ENCODE results near the gene TRAF3.
"Not testable (repeated sequence)": the region's sequence is repeated elsewhere in the genome, so short reads cannot be mapped to it uniquely, and the experiment has no call there.

TRAF3 gene

DNA sequence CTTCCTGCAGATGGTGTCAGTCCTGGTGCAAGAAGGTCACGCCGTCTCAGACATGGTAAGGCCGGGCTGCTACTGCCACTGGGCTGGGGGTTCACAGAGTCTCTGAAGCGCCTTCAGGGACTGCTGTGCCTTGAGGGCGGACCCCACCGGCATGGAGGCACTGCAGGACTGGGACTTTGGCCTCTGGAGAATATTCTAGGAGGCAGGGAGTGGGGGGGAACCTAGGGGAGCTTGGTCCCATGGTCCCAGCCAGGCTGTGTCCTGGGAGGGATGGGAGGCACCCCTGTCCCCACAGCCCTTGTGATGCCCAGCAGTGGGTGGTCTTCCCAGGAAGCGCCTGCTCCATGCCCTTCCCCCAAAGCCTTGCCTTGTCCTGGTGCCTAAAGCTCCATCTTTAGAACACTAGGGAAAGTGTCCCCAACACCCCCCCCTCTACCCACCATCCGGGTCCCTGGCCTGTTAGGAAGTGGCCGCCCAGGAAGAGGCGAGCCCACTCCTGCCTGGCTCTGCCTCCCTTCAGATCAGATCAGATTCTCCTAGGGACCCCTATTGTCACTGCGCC is 146.8 kb downstream of the TRAF3 start:
- DNase-seq (ENCODE audit: low read depth) = no peak

DNA sequence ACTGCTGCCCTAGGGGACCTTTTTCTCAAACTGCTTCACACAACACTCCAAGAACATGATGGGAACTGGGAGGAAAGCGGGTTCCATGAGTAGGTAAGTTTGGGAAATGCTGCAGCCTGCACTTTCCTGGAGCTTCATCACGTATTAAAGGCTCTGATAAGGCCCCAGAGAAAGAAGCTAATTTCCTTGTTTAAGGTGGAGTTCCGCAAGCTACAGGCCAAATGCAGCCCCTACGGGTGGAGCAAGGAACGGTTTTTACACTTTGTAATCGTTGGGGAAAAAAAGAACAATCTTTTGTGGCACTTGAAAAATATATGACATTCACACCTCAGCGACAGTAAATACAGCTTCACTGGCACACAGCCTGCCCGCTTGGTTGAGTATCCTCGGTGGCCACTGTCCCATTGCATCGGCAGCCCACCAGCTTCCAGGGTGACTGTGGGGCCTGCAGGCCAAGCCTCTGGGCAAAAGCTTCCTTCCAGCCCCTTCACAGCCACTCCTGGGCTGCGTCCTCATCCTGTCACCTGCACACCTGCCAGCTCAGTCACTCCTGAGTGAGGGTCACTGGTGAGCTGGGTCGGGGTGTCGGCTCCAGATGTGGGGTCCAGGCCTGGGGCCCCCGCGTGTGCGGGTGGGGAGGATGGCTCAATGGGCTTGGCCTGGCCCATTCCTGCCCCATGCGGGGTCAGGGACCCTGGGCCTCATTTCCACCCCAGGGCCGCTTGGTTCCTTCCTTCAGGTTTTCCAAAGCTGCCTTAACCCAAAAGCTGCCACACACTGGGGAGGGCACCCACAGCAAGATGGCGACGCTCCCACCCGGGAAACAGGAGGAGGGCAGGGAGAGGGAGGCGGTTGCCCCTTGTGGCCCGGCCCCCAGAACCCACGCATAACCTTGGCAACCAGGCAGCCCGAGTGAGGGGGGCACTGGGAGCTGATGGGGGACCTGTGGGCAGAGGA is 147.7 kb downstream of the TRAF3 start:
- no peak for DNase-seq (ENCODE audit: low read depth)

DNA sequence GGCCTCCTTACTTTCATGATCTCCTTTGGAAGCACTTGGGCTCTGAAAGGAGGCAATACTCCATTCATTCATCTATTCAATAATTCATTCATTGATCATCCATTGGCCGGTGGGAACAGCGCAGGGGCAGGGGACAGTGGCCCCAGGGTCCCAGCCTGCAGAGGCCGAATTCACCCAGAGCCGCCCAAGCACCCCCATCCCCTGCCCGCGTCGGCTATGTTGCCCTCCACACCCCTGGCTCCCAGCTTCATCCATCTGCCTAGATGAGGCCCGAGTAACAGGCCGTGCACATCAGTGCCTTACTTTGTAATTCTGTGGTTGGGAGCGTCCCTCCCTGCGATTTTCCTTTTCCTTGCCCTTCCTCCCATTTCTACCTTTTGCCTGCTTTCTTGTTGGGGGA is 148.4 kb downstream of the TRAF3 start:
- DNase-seq (ENCODE audit: low read depth) = no peak

DNA sequence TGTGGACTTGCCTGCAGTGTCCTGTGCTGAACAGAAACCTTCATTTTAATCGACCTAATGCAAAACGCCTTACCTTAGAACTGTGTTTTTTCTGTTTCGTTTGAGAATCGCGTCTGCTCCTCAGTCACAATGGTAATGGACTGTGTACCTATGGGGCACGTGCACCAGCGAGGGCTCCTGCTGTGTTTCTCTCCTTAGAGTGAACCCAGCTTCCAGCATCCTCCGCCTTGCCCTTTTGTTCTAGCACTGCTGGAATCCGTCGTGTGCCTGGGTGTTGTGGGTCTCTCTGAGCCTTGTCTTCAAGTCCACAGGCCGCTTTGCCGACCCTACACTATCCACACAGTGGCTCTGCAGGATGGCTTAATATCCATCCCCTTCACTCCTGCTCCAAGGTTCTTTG is 148.9 kb downstream of the TRAF3 start:
- DNase-seq (ENCODE audit: low read depth) = no peak

DNA sequence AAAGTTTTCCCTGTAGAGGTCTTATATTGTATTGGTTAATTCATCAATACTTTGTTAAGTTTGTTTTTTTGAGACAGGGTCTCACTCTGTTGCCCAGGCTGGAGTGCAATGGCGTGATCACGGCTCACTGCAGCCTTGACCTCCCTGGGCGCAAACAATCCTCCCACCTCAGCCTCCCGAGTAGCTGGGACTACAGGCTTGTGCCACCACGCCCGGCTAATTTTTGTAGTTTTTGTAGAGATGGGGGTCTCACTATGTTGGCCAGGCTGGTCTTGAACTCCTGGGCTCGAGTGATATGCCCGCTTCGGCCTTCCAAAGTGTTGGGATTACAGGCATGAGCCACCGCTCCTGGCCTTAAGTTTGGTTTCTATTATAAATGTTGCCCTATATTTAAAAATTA is 149.6 kb downstream of the TRAF3 start:
- DNase-seq (ENCODE audit: low read depth) = not testable (repeated sequence)

DNA sequence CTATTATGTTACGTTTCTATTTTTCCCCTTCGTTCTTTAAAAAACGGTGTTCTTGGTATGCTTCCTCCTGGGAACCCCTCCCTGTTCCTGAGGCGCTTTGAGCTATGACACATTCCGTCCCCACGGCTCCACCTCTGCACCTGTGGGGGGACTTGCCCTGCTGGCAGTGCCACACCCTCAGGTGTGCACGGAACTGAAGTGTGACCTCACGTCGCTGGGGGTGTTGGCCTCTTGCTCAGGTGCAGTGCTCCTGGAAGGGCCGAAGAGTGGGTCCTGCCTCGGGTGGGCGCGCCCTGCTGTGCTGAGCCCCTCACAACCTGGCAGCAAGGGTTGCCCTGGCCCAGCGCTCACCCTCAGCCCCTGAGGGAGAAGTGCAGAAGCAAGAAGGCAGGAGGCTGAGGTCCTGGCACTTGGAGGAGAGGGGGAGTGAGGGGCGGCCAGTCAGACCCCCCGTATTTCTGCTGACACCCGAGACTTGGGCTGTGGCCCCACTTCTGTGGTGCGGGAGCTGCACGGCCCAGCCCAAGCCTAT is 150.2 kb downstream of the TRAF3 start:
- DNase-seq (ENCODE audit: low read depth) = no peak

DNA sequence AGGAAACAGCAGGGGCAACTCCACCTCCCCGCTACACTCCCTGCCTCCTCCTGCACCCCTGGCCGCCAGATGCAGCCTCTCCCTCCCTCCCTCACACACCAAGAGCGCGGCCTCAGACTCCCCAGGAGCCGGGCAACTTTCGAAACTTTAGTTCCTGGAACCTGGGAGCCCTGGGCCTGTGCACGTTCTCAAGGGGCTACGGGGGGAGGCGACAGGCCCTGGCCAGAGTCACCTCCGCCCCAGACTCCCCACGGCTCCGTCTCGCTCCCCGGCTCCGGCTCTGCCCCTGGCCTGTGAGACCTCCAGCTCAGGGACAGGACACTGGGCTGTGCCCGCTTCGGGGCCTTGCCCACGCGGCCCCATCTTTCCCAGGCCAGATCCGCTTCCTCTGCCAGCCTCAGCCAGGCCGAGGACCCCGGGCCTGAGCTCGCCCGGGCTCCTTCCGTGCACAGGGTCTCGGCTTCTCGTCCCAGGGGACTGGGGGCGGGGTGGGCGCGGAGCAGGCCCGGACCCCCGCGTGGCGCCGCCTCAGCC is 150.7 kb downstream of the TRAF3 start:
- DNase-seq (ENCODE audit: low read depth) = no peak

DNA sequence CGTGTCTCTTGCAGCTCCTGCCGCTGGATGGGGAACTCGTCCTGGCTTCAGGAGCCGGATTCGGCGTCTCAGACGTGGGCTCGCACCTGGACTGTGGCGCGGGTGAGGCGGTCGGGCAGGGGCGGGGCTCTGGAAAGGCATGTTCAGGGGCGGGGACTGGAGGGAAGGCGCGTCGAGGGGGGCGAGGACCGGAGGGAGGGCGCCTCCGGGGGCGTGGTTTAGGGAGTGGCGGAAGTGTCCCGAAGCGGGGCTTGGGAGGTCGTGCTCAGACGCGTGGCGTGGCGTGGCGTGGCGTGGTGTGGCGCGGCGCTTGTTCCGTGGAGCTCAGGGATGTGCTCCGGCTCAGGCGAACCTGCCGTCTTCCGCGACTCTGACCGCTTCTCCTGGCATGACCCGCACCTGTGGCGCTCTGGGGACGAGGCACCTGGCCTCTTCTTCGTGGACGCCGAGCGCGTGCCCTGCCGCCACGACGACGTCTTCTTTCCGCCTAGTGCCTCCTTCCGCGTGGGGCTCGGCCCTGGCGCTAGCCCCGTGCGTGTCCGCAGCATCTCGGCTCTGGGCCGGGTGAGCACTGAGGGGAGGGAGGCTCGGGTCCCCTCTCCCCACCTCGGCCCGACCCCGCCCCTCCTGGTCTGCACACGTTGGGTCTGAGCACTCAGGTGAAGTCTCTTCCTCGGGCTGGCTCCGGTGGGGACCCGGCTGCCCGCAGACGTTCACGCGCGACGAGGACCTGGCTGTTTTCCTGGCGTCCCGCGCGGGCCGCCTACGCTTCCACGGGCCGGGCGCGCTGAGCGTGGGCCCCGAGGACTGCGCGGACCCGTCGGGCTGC is 151.4 kb downstream of the TRAF3 start:
- peak; percentile 61 for DNase-seq (ENCODE audit: low read depth)

DNA sequence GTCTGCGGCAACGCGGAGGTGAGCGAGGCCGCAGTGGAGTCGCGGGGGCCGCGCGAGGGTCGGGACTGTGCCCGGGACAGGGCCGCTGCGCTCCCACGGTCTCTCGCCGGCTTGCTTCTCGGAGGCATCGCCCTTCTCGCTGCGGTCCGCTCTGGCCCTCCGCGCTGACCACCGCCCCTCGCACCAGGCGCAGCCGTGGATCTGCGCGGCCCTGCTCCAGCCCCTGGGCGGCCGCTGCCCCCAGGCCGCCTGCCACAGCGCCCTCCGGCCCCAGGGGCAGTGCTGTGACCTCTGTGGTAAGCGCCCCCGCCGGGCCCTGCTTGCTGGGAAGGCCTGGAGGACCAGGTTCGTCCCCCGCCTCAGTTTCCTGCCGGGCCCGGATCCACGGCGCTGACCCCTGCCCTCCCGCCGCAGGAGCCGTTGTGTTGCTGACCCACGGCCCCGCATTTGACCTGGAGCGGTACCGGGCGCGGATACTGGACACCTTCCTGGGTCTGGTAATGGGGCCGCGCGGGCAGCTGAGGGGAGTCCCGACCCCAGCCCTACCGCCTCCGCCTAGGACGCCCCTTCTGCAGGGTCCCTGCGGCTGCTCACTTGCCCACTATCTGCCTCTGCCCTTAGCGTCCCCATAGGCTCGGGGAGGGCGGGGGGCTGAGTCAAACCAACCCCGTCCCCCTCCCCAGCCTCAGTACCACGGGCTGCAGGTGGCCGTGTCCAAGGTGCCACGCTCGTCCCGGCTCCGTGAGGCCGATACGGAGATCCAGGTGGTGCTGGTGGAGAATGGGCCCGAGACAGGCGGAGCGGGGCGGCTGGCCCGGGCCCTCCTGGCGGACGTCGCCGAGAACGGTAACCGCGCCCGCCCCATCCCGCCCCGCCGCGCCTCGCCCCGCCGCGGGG is 152.2 kb downstream of the TRAF3 start:
- DNase-seq (ENCODE audit: low read depth) = no peak

DNA sequence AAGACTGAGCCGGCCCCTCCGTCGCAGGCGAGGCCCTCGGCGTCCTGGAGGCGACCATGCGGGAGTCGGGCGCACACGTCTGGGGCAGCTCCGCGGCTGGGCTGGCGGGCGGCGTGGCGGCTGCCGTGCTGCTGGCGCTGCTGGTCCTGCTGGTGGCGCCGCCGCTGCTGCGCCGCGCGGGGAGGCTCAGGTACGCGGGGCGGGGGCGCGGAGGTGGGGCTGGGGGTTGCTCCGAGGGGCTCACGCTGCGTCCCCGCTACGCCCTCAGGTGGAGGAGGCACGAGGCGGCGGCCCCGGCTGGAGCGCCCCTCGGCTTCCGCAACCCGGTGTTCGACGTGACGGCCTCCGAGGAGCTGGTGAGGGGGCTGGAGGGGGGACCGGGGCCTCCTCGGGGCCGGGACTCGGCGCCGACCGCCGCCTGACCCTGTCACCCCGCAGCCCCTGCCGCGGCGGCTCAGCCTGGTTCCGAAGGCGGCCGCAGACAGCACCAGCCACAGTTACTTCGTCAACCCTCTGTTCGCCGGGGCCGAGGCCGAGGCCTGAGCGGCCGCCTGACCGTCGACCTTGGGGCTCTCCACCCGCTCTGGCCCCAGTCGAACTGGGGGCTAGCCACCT is 153.0 kb downstream of the TRAF3 start:
- DNase-seq (ENCODE audit: low read depth) = no peak

DNA sequence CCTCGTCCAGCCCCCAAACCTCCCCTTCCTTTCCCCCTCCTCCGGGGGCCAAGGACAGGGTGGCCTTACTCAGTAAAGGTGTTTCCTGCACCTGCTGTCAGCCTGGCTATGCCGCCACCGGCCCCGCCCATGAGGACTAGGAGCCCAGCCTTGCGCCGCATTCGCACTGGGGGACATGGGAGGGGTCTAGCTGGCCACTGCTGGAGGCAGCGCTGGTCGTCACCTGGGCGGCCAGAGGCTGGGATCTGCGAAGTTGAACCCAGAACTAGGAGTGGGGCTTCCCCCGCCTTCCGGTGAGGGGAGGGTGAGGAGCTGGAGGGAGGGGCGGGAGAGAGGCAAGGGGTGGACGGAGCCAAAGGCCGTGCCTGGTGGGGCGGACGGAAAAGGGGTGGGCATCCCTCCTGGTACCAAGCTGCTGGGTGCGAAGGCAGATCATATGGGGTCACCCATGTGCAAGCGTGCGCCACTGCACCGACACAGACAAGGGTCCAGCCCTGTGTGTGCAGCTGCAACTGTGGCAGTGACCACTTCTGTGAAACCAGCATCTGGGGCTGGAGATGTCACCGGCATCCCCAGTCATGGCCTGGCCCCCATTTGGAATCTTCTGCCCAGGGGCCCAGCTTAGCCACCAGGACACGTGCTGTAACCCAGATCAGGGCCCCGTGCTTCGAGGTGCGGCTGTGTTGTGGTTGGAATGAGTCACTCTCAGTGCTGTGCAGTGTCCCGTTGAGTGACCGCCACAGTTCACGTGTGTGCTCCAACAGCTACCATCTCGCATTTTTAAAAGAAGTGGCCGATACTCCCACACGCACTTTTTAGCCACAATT is 153.7 kb downstream of the TRAF3 start:
- no peak for DNase-seq (ENCODE audit: low read depth)

DNA sequence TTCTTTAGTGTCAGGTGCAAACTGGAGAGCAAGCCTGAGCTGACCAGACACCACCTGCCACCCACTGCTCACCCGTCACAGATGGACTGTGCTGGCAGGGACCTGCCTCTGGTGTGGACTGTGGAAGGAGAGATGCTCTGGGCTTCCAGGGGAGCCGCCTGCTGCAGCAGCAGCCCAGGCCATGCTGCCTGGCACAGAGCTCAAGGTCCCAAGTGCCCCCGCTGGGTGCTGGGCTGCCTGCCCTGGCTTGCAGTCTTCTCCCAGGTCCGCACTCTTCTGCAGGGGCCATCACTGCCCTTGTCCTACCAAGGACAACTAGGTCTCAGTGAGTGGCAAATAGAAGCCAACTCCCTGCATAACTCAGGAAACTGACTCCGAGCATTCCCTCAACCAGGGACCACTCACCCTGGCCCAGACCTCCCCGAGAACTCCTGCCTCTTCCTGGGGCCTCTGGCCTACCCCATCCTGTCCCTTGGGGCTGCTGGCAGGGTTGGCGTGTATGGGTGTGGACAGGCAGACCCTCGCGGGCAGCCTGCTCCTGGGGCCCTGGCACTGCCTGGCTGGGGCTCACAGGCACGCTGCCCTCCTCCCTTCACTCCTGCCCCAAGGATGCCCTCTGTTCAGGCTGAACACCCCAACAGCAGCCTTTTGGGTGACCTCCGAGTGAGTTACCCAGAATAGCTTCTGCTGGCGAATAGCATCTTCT is 154.5 kb downstream of the TRAF3 start:
- no peak for DNase-seq (ENCODE audit: low read depth)

DNA sequence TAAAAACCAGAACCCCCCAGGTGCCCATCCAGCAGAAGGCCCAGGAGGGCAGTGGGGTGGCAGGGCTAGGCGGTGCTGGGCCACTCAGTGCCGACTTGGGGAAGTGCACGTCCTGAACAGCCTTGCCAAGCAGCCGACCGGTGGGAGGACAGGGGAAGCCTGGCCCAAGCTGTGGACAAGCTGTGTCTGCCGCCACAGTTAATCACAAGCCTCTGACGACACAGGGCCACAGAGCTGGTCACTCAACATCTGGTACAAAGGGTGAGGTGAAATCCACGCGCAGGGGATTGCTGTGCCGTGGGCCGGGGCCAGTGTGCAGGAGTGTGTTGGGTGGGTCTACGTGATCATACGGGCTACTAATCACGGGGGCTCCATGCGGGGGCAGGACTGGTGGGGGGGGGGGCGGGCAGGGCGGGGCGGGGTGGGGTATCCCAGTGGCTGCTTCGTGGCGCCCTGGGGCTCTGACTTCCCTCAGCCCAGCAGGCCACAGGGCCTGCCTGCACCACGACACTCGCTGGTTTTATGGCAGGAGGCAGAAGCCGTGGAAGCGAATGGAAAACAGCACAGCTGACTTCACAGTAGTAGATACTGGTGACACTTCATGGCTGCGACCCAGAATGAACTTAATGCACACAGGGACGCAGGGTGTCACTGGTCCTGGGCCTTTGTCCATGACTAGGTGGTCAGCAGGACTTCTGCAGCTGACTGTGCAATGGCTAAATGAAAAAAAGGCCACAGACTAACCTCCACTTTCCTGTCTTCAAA is 155.4 kb downstream of the TRAF3 start:
- DNase-seq (ENCODE audit: low read depth) = no peak

DNA sequence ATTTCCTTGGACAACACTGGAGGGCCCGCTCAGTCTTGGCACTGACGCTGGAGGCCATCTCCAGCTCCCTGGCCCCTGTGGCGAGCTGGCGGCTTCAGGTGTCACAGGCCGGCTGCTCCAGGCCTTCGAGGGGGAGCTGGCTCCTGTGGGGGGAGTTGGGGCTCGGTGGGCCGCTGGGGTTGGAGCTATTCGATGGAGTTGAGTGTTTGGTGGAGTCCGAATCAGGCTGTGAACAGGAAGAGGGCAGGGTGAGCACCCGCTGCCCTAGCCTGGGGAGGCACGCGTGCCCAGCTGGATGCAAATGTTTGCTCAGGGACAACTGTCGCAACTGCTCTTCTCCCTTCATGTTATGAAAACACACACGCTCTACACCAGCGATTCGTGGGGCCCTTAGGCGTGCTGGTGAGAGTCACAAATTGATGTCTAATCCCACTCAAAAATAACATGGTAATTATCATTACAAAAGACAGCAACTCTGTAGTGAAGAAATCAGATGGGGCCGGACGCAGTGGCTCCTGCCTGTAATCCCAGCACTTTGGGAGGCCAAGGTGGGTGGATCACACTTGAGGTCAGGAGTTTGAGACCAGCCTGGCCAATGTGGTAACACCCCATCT is 156.5 kb downstream of the TRAF3 start:
- no peak for DNase-seq (ENCODE audit: low read depth)

DNA sequence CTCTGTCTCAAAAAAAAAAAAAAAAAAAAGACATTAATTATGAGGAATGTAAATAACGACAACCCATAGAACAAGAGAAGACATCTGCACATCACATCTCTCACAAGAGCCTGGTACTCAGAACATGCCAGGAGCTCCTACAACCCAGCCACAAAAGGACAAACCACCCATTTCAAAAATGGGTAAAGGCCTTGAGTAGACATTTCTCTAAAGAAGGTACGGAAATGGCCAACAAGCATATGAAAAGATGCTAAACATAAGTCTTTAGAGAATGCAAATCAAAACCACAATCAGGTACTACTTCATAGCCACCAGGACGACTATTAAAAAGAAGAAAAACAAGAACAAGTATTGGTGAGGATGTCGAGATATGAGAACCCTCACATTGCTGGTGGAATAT is 158.5 kb downstream of the TRAF3 start:
- DNase-seq (ENCODE audit: low read depth) = no peak

DNA sequence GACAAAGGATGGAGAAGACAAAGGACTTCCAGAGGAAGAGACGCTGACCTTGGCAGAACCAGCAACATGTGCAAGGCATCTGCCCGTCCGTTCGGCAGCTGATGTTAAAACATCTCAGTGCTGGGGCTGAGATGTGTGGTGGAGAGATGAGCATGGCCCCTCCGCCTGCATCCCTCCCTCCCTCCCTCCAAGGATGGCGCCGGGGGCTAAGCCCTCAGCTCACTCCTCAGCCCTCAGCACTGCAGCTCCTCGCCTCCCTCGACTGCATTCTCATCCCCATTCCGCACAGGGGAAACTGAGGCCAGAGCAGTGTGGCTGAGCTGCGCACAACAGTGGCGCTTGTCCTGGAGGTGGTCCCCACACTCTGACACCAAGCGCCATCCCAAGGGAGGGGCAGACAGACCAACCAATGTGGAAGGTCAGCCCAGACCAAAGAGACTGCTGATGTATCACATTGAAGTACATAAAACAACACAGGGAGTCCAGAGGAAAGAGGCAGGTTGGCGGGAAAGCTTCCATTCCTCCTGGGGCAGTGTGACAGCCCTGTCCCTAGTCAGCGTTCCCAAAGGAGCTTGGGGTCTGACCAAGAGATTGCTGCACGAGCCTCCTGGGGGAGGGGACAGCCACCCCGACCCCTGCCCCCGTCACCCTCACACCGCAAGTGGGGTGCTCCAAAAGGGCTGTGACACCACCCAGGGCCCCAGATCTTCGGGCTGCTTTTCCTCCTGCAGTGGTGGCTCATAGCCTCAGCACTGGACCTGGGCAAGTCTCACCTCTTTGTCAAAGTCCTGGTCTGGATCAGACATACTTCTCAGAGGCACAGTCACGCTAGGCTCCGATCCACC is 160.3 kb downstream of the TRAF3 start:
- DNase-seq (ENCODE audit: low read depth) = no peak

DNA sequence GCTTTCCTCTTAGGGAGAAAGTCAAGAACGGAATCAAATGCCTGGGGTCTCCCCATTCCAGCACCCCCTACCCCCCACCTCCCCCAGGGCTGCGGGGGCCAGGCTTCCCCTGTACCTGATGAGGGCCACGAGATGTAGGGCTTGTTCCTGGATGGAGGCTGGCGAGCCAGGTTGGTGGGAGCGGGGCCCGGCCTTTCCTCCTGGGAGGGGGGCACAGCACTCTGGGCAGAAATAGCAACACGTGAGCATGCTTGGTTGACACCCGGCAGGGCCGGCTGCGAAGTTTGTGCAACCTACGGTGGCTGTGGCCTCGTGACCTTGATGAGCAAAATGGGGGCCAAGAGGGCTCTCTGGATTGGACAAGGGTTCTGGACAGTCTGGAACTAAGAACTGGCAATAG is 160.9 kb downstream of the TRAF3 start:
- no peak for DNase-seq (ENCODE audit: low read depth)
